Mesenchymal stem cell (in vitro differentiated cells and primary cell): ENCODE results near the gene CASS4.

ENCODE experiments used
- DNase-seq: peaks from one replicate; pipeline ENCODE4 v3.0.0-alpha.2; 2013
- H2AFZ ChIP-seq: one replicate; pipeline ENCODE4 v1.6.1; 2013; ENCODE audit warnings: low read depth, mild to moderate bottlenecking, control low read depth, inconsistent platforms, low read length, moderate library complexity
- H2AK5ac ChIP-seq: 2 replicates; pipeline ENCODE4 v1.6.1; 2013; ENCODE audit warnings: low read length, moderate library complexity, mild to moderate bottlenecking, inconsistent platforms; ENCODE audit not compliant: severe bottlenecking
- H2BK120ac ChIP-seq: one replicate; pipeline ENCODE4 v1.6.1; 2013; ENCODE audit warnings: low read depth, mild to moderate bottlenecking, inconsistent platforms, low read length, moderate library complexity
- H2BK12ac ChIP-seq, 2 experiments: one replicate each; pipeline ENCODE4 v1.6.1; 2013; ENCODE audit warnings: inconsistent platforms in 2 of 2, low read length in 2 of 2, mild to moderate bottlenecking in 2 of 2, moderate library complexity in 2 of 2, control low read depth in 1 of 2
- H2BK15ac ChIP-seq: one replicate; pipeline ENCODE4 v1.6.1; 2013; ENCODE audit warnings: mild to moderate bottlenecking, low read depth, inconsistent platforms; ENCODE audit not compliant: poor library complexity, severe bottlenecking
- H2BK5ac ChIP-seq: 2 replicates; pipeline ENCODE4 v1.6.1; 2013; ENCODE audit warnings: low read depth, mild to moderate bottlenecking, low read length, control low read depth, inconsistent platforms; ENCODE audit not compliant: poor library complexity, severe bottlenecking
- H3K14ac ChIP-seq, 2 experiments: one replicate each; pipeline ENCODE4 v1.6.1; 2013; ENCODE audit warnings: inconsistent platforms in 2 of 2, low read length in 2 of 2, control low read depth in 1 of 2, mild to moderate bottlenecking in 1 of 2, moderate library complexity in 1 of 2
- H3K18ac ChIP-seq, 2 experiments: one replicate each; pipeline ENCODE4 v1.6.1; 2013; ENCODE audit warnings: inconsistent platforms in 2 of 2, low read length in 2 of 2, control low read depth in 1 of 2, low read depth in 1 of 2, mild to moderate bottlenecking in 1 of 2
- H3K23ac ChIP-seq, 2 experiments: one replicate each; pipeline ENCODE4 v1.6.1; 2013; ENCODE audit warnings: inconsistent platforms in 2 of 2, low read length in 2 of 2, mild to moderate bottlenecking in 2 of 2, moderate library complexity in 2 of 2, control low read depth in 1 of 2
- H3K27ac ChIP-seq: 2 replicates; pipeline ENCODE4 v1.5.1; 2013; ENCODE audit warnings: mild to moderate bottlenecking, moderate library complexity, low read length, control low read depth, inconsistent platforms; ENCODE audit not compliant: poor library complexity, severe bottlenecking
- H3K27me3 ChIP-seq, 2 experiments: 2 replicates each; pipeline versions ENCODE4 v1.6.1 to v1.7.0; 2013; ENCODE audit warnings: low read length in 2 of 2, mild to moderate bottlenecking in 2 of 2, moderate library complexity in 2 of 2, control low read depth in 1 of 2, inconsistent platforms in 1 of 2; ENCODE audit not compliant: control insufficient read depth in 1 of 2, insufficient read depth in 1 of 2
- H3K36me3 ChIP-seq, 2 experiments: 2 replicates each; pipeline versions ENCODE4 v1.6.1 to v1.7.0; 2013; ENCODE audit warnings: low read length in 2 of 2, control low read depth in 1 of 2, inconsistent platforms in 1 of 2, low read depth in 1 of 2, mild to moderate bottlenecking in 1 of 2; ENCODE audit not compliant: insufficient read depth in 2 of 2, control insufficient read depth in 1 of 2
- H3K4ac ChIP-seq, 2 experiments: one replicate each; pipeline ENCODE4 v1.6.1; 2013; ENCODE audit warnings: inconsistent platforms in 2 of 2, low read length in 2 of 2, mild to moderate bottlenecking in 2 of 2, moderate library complexity in 2 of 2, control low read depth in 1 of 2, low read depth in 1 of 2
- H3K4me1 ChIP-seq: 2 replicates; pipeline ENCODE4 v1.6.1; 2013; ENCODE audit warnings: low read depth, low read length, control low read depth; ENCODE audit not compliant: control insufficient read depth, insufficient read depth
- H3K4me2 ChIP-seq: 2 replicates; pipeline ENCODE4 v1.6.1; 2013; ENCODE audit warnings: low read length, mild to moderate bottlenecking, inconsistent platforms; ENCODE audit not compliant: poor library complexity, severe bottlenecking
- H3K4me3 ChIP-seq, 2 experiments: 2 replicates each; pipeline versions ENCODE4 v1.5.1 to v1.7.0; 2013; ENCODE audit warnings: low read length in 2 of 2, mild to moderate bottlenecking in 2 of 2, control low read depth in 1 of 2, low read depth in 1 of 2; ENCODE audit not compliant: insufficient read depth in 1 of 2
- H3K79me1 ChIP-seq: replicated peaks from 2 replicates; pipeline ENCODE4 v1.6.1; 2013; ENCODE audit warnings: mild to moderate bottlenecking, control low read depth, low read length, inconsistent platforms; ENCODE audit not compliant: poor library complexity, severe bottlenecking
- H3K9ac ChIP-seq: 2 replicates; pipeline ENCODE4 v1.7.0; 2013; ENCODE audit warnings: mild to moderate bottlenecking, low read length, moderate library complexity
- H3K9me3 ChIP-seq: 2 replicates; pipeline ENCODE4 v1.7.0; 2013; ENCODE audit warnings: mild to moderate bottlenecking, low read length; ENCODE audit not compliant: control insufficient read depth
- H4K8ac ChIP-seq: one replicate; pipeline ENCODE4 v1.6.1; 2013; ENCODE audit warnings: inconsistent platforms, mild to moderate bottlenecking, low read length, moderate library complexity
- H4K91ac ChIP-seq: one replicate; pipeline ENCODE4 v1.6.1; 2013; ENCODE audit warnings: mild to moderate bottlenecking, low read length, inconsistent platforms
- WGBS: methylation state at CpG from one replicate; pipeline ENCODE4 v1.1.7; 2013; ENCODE audit warnings: mixed read lengths; 5-methylcytosine and 5-hydroxymethylcytosine counted together

CASS4 gene

GRCh38 chr20:56449459-56449858 is 37.4 kb downstream of the CASS4 start:
- no peak overlapping the region for H3K27ac ChIP-seq
- no peak overlapping the region for H3K18ac ChIP-seq
- no peak overlapping the region for H3K4ac ChIP-seq
- no peak for DNase-seq
- no peak overlapping the region for H2BK120ac ChIP-seq
- H2BK12ac ChIP-seq, result no peak overlapping the region
- no peak overlapping the region for H3K23ac ChIP-seq
- no peaks in the 10 kb centered on the region for H3K36me3 ChIP-seq
- H3K4me1 ChIP-seq, result no peaks in the 10 kb centered on the region
- 100% methylated on average over 3 of the region's 5 CpGs for WGBS
- H3K79me1 ChIP-seq, result no peaks in the 10 kb centered on the region
- no peak overlapping the region for H2AK5ac ChIP-seq
- no peak overlapping the region for H2BK5ac ChIP-seq
- peaks cover 0 to 3% of the 10 kb centered on the region in 2 experiments for H3K27me3 ChIP-seq
- no peaks in the 10 kb centered on the region for H3K9me3 ChIP-seq
- no peak overlapping the region for H2BK15ac ChIP-seq
- no peak overlapping the region for H3K4me3 ChIP-seq
- no peak overlapping the region for H4K8ac ChIP-seq
- H3K4me2 ChIP-seq, result no peak overlapping the region
- no peak overlapping the region for H3K14ac ChIP-seq
- H4K91ac ChIP-seq, result no peak overlapping the region
- H2AFZ ChIP-seq, result no peak overlapping the region
- H3K9ac ChIP-seq, result no peak overlapping the region

DNA sequence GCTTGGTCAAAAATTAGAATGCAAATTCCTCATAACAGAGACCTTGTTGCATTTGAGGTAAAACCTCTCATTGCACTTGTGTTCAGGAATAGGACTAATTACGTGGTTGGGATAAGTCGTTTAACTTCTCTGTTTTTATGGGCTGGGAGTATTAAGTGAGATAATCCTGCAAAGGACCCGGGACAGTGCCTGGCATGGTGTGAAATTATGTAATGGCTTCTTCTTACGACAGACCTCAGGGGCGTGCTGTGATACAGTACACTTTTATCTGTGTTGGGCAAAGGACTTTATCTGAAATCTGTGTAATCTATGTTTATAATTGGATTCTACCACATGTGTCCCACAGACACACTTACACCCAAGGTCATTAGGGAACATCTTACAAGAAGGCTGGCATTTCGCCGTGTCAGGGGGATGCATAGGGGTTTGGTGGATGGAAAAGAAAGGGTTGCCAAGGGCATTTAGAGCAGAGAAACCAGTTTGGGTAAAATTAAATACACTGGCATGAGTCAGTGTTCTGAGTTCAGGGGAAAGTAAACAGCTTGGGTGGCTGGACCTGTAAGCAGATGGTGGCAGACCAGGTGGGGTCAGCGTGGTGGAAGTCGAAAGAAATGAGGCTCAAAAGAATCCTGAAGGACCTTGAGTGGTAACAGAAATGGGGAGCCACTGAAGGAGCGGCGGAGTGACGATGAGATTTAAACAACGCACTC is 39.2 kb downstream of the CASS4 start:
- H3K23ac ChIP-seq, result peak overlapping the region in 1 of 2 experiments; percentile 50
- no peak overlapping the region for H2BK5ac ChIP-seq
- peaks cover 0 to 3% of the 10 kb centered on the region in 2 experiments for H3K27me3 ChIP-seq
- no peak overlapping the region for H3K4me3 ChIP-seq
- H3K4me1 ChIP-seq, result no peaks in the 10 kb centered on the region
- no peak overlapping the region for H2AK5ac ChIP-seq
- H3K18ac ChIP-seq, result no peak overlapping the region
- H4K91ac ChIP-seq, result no peak overlapping the region
- H2BK15ac ChIP-seq, result no peak overlapping the region
- no peak overlapping the region for H2AFZ ChIP-seq
- H3K4ac ChIP-seq, result no peak overlapping the region
- no peaks in the 10 kb centered on the region for H3K36me3 ChIP-seq
- H2BK12ac ChIP-seq, result no peak overlapping the region
- no peak overlapping the region for H3K9ac ChIP-seq
- H3K14ac ChIP-seq, result no peak overlapping the region
- H3K9me3 ChIP-seq, result no peaks in the 10 kb centered on the region
- WGBS, result 77% methylated on average over 13 of the region's 13 CpGs
- DNase-seq, result no peak
- no peak overlapping the region for H2BK120ac ChIP-seq
- no peak overlapping the region for H4K8ac ChIP-seq
- no peaks in the 10 kb centered on the region for H3K79me1 ChIP-seq
- no peak overlapping the region for H3K27ac ChIP-seq
- H3K4me2 ChIP-seq, result no peak overlapping the region

- H2AK5ac ChIP-seq, result no peak overlapping the region
- no peaks in the 10 kb centered on the region for H3K36me3 ChIP-seq
- no peaks in the 10 kb centered on the region for H3K9me3 ChIP-seq
- no peak overlapping the region for H3K4ac ChIP-seq
- no peak overlapping the region for H3K14ac ChIP-seq
- no peak overlapping the region for H3K4me2 ChIP-seq
- H3K27ac ChIP-seq, result no peak overlapping the region
- no peaks in the 10 kb centered on the region for H3K79me1 ChIP-seq
- peaks cover 0 to 3% of the 10 kb centered on the region in 2 experiments for H3K27me3 ChIP-seq
- no peak overlapping the region for H4K8ac ChIP-seq
- no peak overlapping the region for H4K91ac ChIP-seq
- H3K4me1 ChIP-seq, result no peaks in the 10 kb centered on the region
- no peak overlapping the region for H3K18ac ChIP-seq
- no peak overlapping the region for H3K23ac ChIP-seq
- H3K4me3 ChIP-seq, result no peak overlapping the region
- no peak overlapping the region for H3K9ac ChIP-seq
- no peak overlapping the region for H2BK12ac ChIP-seq
- no peak overlapping the region for H2BK5ac ChIP-seq
- H2AFZ ChIP-seq, result no peak overlapping the region
- H2BK15ac ChIP-seq, result no peak overlapping the region
- WGBS, result 78% methylated on average over 4 of the region's 5 CpGs
- H2BK120ac ChIP-seq, result no peak overlapping the region
- no peak for DNase-seq
These were observed 41.3 kb downstream of the CASS4 start for GRCh38 chr20:56453352-56453751.

- Histone ChIP-seq H4K8ac (no peak overlapping the region), H3K4me2 (no peak overlapping the region), H3K36me3 (no peaks in the 10 kb centered on the region)
These were observed 42.7 kb downstream of the CASS4 start for GRCh38 chr20:56454754-56455153.

More at GRCh38 chr20:56454754-56455153, 42.7 kb downstream of the CASS4 start:
- H3K9me3 ChIP-seq, result no peaks in the 10 kb centered on the region
- WGBS, result 78% methylated on average over 6 of the region's 7 CpGs
- peaks cover 0 to 3% of the 10 kb centered on the region in 2 experiments for H3K27me3 ChIP-seq
- no peak overlapping the region for H3K27ac ChIP-seq
- H2BK5ac ChIP-seq, result no peak overlapping the region
- H3K4me1 ChIP-seq, result no peaks in the 10 kb centered on the region
- H3K79me1 ChIP-seq, result no peaks in the 10 kb centered on the region
- H4K91ac ChIP-seq, result no peak overlapping the region
- H3K14ac ChIP-seq, result no peak overlapping the region
- H2AFZ ChIP-seq, result no peak overlapping the region
- H2BK120ac ChIP-seq, result no peak overlapping the region
- no peak overlapping the region for H2BK15ac ChIP-seq
- no peak overlapping the region for H3K18ac ChIP-seq
- H2BK12ac ChIP-seq, result no peak overlapping the region
- no peak overlapping the region for H3K9ac ChIP-seq
- no peak overlapping the region for H2AK5ac ChIP-seq
- no peak overlapping the region for H3K4ac ChIP-seq
- H3K23ac ChIP-seq, result no peak overlapping the region
- no peak for DNase-seq
- H3K4me3 ChIP-seq, result no peak overlapping the region
